GM21786 (cell line): ENCODE measurements around the gene ITPRID2.

Experiments
- ATAC-seq: cut with Tn5 transposase; IDR thresholded peaks from one replicate; pipeline ENCODE4 v1.9.1; 2021; ENCODE audit not compliant: unreplicated experiment

Gene ITPRID2

DNA sequence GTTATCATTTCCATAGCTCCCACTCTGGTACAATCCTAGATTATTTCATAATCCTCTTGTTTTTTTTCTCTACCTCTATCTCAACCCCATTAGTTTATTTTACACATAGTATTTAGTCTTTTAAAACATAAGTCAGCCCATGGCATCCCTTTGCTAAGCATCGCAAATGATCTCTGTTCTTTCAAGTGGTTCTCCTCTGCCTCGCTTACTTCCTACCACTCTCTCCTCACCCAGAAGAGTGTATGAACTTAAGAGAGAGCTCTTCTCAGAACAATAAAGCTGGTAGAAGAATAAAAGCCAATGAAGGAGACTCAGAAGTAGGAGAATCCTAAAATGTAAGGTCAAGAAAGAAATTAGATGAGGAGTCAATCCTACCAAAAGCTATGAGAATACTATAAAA lies 12.2 kb upstream of the ITPRID2 start:
- ATAC-seq, result no peak

DNA sequence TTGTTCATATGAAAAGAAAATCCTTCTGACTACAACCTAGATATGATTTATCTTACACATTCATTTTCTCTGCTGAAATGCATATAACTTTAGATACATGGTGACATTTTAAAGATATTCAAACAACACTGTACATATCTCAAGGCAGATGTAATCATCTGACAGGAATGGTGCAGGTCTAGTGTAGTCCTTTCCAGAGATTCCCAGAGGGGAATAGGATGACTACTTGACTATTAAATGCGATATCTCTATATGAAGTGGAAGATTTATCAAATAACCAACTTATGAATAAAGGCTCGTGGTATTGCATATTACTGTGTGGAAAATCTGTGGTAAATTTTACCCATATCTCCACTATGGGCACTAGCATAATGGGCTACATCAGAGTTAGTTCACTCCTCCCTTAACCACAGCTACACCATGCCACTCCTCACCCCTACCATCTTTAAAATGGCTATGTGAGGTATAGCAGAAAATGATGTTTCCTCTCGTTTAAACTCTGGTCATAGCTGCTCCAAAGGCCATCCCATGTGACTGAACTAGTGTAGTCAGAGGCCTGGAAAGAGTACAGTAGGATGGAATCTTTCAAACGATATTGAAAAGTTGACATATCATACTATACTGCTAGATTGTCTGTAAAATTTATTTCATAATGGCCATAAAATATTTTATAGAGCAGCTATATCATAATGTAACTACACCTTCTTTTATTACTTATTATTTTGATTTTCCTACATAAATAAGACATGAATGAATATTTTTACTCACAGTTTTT lies 9.1 kb upstream of the ITPRID2 start:
- ATAC-seq, result no peak

GRCh38 chr2:181884601-181885000 lies 6.9 kb upstream of the ITPRID2 start:
- no peak for ATAC-seq

DNA sequence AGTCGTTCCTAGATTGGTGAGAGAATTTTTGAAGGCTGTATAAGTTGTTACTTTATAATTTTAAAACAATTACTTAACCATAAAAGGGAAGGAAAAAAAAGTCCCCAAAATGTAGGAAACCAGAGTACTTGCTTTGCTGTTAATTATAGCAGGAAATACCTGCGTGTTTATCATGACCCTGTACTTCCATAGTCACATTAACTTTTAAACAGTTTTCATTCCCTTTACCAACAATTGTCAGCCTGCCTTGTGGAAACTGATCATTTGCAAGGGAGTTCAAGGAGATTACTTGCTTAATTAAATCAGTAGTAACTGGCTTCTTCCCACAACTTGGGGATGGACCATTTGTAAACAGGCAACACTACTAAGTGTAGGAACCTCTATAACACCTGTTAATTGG lies 6.4 kb upstream of the ITPRID2 start:
- no peak for ATAC-seq

GRCh38 chr2:181886192-181886591 lies 5.3 kb upstream of the ITPRID2 start:
- no peak for ATAC-seq

DNA sequence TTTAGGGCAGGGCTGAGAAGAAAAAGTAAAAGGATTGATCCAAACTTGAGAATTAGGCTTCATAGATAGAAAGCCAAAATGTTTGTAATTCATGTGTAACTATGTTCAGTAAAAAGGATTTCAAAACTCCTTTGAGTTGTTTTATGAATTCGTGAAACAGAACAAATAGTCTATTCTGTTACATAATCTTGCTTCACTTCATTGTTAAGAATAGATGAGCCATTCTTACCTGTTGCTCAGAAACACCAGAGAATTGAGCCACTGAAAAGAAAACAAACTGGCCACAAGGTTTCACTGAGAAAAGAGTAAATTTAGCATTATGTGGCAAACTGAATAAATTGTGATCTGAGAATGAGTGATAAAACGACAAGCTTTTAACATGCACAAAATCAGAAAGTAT lies 4.5 kb upstream of the ITPRID2 start:
- ATAC-seq, result no peak

- ATAC-seq, result no peak
Measured at GRCh38 chr2:181889776-181890175, 1.8 kb upstream of the ITPRID2 start.

- no peak for ATAC-seq
Measured at GRCh38 chr2:181890271-181890670, 1.3 kb upstream of the ITPRID2 start.

DNA sequence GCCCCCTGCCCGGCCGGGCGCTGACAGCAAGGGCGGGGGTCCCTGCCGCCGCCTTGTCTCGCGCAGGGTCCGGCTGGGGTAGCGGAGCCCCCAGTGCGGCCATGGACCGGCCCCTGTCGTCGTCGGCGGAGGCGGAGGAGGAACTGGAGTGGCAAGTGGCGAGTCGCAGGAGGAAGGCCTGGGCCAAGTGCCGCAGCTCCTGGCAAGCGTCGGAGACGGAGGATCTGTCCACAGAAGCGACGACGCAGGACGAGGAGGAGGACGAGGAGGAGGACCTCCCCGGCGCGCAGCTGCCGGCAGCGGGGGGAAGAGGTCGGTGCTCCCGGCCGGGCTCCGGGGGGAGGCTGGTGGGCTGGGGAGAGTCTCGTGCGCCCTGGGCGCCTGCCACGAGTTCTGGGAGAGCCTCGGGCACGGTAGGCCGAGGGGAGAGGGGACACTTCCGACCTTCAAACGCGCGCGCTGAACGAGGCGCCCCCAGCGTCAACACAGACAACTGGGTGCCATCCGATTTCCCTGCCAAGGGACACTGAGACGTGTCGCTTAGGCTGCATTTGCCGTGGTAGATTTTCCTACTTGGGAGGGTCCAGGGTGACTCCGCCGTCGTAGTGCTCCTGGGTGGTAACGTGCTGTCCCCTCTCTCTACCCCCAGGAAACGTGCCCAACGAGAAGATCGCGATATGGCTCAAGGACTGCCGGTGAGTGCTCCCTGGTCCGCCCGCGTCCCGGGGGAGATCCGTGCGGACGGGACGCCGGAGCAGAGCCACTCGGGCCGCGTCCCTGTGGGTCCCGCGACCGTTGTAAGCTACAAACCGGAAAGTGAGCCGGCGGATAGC lies 652 bp downstream of the ITPRID2 start:
- ATAC-seq, result peak; percentile 57

DNA sequence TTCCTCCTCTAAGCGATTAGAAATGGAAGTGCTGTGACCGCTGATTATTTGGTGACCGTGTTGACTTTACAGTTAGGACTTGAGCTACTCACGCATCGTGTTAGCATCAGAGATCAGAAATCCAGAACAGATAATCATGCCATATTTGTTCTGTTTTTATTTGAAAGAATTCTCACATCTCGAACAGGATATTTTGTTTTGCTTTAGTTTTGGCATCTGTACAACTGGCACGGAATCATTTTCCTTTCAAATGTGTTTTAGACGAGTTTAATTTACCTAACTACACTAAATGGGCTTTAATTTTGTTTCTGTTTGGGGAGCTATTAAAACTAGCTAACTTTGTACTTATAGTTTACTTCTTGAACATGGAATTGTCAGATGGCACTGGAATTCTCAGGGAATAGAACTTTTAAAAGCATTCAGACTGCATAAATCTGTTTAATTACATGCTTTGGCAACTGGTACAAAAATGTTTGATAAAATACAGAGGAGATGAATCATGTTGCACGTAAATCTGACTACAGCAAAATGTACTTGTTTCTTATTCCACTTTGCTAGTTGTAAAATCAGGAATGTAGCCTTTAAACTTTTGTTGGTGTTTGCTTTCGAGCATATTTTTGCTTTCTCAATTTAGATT lies 1.4 kb downstream of the ITPRID2 start:
- ATAC-seq, result no peak

GRCh38 chr2:181894381-181894780 lies 2.9 kb downstream of the ITPRID2 start:
- no peak for ATAC-seq

GRCh38 chr2:181895818-181896217 lies 4.3 kb downstream of the ITPRID2 start:
- ATAC-seq, result no peak

DNA sequence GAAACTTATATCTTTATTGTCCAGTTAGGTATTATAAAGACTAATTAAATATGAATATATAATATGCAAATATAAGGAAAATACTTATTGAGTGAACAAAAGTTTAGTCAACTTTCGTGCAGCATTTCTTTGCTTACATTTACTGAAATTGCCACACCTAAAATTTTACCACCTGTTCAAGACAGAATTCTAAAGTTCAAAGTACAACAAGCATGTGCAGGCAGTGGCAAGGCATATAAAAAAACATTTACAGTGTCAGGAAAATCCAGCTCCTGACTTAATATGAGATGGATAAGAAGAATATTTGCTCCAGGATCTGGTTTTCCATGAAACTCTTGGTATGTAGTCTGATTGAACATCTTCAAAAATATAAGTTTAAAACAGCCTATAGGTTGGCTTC lies 4.8 kb downstream of the ITPRID2 start:
- no peak for ATAC-seq

DNA sequence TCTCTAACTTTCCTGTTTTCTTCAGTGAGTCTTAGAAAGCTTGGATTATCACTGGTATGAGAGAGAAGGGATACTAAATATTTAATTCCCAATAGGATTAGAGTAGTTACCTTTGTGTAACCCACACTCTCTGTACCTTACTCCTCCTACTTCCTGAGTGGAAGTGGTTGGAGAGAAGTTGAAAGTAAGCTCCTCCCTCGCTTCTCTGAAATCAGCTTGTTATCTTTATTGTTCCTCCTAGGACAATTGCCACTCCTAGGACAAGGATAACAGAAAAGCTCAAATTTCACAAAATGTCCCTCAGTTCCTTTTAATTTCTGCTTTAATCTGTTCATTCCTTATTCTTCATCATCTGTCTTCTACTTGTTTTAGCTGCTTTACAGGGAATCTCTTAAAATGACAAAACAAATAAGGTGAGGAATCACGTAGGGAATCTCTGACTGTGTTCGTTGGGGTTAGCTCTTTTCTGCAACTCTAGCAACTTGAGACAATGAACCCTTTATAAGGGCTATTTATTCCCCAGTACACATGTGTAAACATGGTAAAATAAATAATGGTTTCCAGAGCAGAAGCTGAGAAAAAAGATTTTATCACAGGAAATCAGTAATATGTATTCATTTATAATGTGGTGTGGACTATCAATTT lies 8.6 kb downstream of the ITPRID2 start:
- ATAC-seq, result no peak

GRCh38 chr2:181902625-181903024 lies 11.1 kb downstream of the ITPRID2 start:
- no peak for ATAC-seq

DNA sequence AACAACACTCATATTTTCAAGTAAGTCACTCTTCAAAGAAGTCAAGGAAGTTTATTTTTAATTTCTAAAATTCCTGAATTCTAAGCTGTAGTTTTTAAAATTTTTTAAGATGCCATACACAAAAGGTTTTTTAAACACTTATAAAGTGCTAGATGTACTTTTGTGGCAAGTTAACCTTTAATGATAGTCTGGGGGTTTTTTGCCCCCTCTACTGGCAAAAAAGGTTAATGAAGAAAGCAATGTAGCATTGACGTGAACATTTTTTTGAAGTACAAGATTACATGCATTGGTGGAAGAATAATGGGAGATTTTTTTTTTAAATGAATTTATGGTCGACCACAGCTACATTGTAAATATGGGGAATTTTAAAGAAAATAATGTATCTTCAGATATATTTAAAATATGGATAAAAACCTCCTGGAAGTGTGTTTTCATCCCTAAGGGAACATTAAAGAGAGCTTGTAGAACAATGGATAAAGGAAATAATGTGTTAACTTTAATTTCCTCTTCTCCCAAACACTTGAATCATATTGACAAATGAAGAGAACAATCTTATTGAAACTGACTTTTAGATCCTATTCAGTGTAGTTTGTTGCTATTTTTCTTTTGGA lies 12.6 kb downstream of the ITPRID2 start:
- ATAC-seq, result peak; percentile 39

- ATAC-seq, result peak; percentile 57
Measured at GRCh38 chr2:181907057-181907456, 15.5 kb downstream of the ITPRID2 start.

GRCh38 chr2:181907635-181908034 lies 16.1 kb downstream of the ITPRID2 start:
- no peak for ATAC-seq

- ATAC-seq, result peak; percentile 49
Measured at GRCh38 chr2:181910028-181910831, 18.7 kb downstream of the ITPRID2 start.

GRCh38 chr2:181911830-181912229 lies 20.3 kb downstream of the ITPRID2 start:
- ATAC-seq, result no peak
